ENCODE results near the gene MLLT6. TPM values are rescaled to one million over a fixed set of nuclear protein-coding genes. Genes with fewer than 3 reads are reported as not detected.

The MLLT6 gene
- total and polyA plus RNA-seq, 10 of the 15 experiments (the other 5 are each of a cell fraction or from before 2014, with no cell fraction given) = 4.8 to 105 (median 36.3) TPM

- no peak for TF ChIP-seq STAT1 (conservative IDR thresholded peaks at IDR 0.05)
- TF ChIP-seq KLF5 (IDR thresholded peaks at IDR 0.05; ENCODE audit: partially characterized antibody) = no peak
- no peak for TF ChIP-seq ZNF384 (IDR thresholded peaks at IDR 0.05; ENCODE audit: borderline replicate concordance, low read depth, low read length)
- peak; percentile 70; the same call in 1 of the 2 replicates for TF ChIP-seq YY1 (IDR thresholded peaks at IDR 0.05; ENCODE audit: low read depth, low read length)
- peak; percentile 68; the same call in 1 of the 2 replicates for TF ChIP-seq ESRRA (IDR thresholded peaks at IDR 0.05; ENCODE audit: low read length)
- TF ChIP-seq SIN3A (IDR thresholded peaks at IDR 0.05; ENCODE audit: low read depth, low read length) = no peak
- TF ChIP-seq MAX (IDR thresholded peaks at IDR 0.05; ENCODE audit: low read depth, low read length) = no peak
- TF ChIP-seq MYC (IDR thresholded peaks at IDR 0.05; ENCODE audit: insufficient read depth, insufficient read length, insufficient replicate concordance, low read length, severe bottlenecking) = no peak
- no peak for TF ChIP-seq TCF12 (IDR thresholded peaks at IDR 0.05; ENCODE audit: low read depth, low read length)
- peak; percentile 33; the same call in 1 of the 2 replicates for TF ChIP-seq RUNX3 (IDR thresholded peaks at IDR 0.05; ENCODE audit: low read length)
- TF ChIP-seq ZNF24 (IDR thresholded peaks at IDR 0.05) = no peak
- TF ChIP-seq, protein P1, sequence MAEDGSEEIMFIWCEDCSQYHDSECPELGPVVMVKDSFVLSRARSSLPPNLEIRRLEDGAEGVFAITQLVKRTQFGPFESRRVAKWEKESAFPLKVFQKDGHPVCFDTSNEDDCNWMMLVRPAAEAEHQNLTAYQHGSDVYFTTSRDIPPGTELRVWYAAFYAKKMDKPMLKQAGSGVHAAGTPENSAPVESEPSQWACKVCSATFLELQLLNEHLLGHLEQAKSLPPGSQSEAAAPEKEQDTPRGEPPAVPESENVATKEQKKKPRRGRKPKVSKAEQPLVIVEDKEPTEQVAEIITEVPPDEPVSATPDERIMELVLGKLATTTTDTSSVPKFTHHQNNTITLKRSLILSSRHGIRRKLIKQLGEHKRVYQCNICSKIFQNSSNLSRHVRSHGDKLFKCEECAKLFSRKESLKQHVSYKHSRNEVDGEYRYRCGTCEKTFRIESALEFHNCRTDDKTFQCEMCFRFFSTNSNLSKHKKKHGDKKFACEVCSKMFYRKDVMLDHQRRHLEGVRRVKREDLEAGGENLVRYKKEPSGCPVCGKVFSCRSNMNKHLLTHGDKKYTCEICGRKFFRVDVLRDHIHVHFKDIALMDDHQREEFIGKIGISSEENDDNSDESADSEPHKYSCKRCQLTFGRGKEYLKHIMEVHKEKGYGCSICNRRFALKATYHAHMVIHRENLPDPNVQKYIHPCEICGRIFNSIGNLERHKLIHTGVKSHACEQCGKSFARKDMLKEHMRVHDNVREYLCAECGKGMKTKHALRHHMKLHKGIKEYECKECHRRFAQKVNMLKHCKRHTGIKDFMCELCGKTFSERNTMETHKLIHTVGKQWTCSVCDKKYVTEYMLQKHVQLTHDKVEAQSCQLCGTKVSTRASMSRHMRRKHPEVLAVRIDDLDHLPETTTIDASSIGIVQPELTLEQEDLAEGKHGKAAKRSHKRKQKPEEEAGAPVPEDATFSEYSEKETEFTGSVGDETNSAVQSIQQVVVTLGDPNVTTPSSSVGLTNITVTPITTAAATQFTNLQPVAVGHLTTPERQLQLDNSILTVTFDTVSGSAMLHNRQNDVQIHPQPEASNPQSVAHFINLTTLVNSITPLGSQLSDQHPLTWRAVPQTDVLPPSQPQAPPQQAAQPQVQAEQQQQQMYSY (CRISPR knock-in tag; IDR thresholded peaks at IDR 0.05) = no peak
- no peak for TF ChIP-seq CBX3 (IDR thresholded peaks at IDR 0.05; ENCODE audit: borderline replicate concordance, low read depth)
- no peak for TF ChIP-seq BCLAF1 (IDR thresholded peaks at IDR 0.05)
- no peak for TF ChIP-seq POLR2AphosphoS5 (IDR thresholded peaks at IDR 0.05; ENCODE audit: low read length)
- no peak for TF ChIP-seq MYB (IDR thresholded peaks at IDR 0.05; ENCODE audit: borderline replicate concordance, low read depth, low read length)
- TF ChIP-seq CBX5 (IDR thresholded peaks at IDR 0.05; ENCODE audit: low read depth) = no peak
- TF ChIP-seq, protein P2, sequence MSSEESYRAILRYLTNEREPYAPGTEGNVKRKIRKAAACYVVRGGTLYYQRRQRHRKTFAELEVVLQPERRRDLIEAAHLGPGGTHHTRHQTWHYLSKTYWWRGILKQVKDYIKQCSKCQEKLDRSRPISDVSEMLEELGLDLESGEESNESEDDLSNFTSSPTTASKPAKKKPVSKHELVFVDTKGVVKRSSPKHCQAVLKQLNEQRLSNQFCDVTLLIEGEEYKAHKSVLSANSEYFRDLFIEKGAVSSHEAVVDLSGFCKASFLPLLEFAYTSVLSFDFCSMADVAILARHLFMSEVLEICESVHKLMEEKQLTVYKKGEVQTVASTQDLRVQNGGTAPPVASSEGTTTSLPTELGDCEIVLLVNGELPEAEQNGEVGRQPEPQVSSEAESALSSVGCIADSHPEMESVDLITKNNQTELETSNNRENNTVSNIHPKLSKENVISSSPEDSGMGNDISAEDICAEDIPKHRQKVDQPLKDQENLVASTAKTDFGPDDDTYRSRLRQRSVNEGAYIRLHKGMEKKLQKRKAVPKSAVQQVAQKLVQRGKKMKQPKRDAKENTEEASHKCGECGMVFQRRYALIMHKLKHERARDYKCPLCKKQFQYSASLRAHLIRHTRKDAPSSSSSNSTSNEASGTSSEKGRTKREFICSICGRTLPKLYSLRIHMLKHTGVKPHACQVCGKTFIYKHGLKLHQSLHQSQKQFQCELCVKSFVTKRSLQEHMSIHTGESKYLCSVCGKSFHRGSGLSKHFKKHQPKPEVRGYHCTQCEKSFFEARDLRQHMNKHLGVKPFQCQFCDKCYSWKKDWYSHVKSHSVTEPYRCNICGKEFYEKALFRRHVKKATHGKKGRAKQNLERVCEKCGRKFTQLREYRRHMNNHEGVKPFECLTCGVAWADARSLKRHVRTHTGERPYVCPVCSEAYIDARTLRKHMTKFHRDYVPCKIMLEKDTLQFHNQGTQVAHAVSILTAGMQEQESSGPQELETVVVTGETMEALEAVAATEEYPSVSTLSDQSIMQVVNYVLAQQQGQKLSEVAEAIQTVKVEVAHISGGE (CRISPR knock-in tag; IDR thresholded peaks at IDR 0.05) = no peak
Observed at GRCh38 chr17:38667099-38667786, 37.8 kb upstream of the MLLT6 start (continued).
